ENCODE measurements around the gene NUP160.
A peak's percentile ranks its signal among the peaks of the same experiment; 100 is the strongest.

DNA sequence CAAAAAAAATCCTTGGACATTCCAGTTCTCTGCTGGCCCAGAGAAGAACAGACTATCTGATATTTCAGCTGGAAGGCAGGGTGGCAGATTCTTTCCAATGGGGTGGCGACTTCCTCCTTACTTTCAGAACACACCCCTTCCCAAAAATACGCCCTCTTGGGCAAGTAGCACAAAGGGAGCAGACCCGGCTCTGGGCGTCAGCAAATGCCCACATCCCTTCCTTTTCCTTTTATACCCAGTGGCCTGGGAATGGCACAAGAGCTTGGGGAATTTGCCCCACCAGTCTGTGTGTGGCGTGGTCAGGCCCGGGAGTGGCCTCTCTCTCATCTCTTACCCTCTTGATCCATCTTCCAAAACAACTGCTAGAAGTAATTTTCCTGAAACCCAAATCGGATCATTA lies 33.0 kb upstream of the NUP160 start:
- TF ChIP-seq, protein P1, sequence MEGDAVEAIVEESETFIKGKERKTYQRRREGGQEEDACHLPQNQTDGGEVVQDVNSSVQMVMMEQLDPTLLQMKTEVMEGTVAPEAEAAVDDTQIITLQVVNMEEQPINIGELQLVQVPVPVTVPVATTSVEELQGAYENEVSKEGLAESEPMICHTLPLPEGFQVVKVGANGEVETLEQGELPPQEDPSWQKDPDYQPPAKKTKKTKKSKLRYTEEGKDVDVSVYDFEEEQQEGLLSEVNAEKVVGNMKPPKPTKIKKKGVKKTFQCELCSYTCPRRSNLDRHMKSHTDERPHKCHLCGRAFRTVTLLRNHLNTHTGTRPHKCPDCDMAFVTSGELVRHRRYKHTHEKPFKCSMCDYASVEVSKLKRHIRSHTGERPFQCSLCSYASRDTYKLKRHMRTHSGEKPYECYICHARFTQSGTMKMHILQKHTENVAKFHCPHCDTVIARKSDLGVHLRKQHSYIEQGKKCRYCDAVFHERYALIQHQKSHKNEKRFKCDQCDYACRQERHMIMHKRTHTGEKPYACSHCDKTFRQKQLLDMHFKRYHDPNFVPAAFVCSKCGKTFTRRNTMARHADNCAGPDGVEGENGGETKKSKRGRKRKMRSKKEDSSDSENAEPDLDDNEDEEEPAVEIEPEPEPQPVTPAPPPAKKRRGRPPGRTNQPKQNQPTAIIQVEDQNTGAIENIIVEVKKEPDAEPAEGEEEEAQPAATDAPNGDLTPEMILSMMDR (IDR thresholded peaks at IDR 0.05): no peak
- no peak for TF ChIP-seq POLR2A (IDR thresholded peaks at IDR 0.05)
- TF ChIP-seq EP300 (IDR thresholded peaks at IDR 0.05): peak in 1 of 2 donors; percentile 34
